GM18507 (cell line): ENCODE data around the gene PLXNA2.

Source experiments
- DNase-seq: peaks from one replicate; pipeline ENCODE4 v3.0.0; 2011; ENCODE audit warnings: low read depth; ENCODE audit not compliant: insufficient read length; ENCODE audit errors: extremely low spot score
- FAIRE-seq: peaks from 2 replicates; lab custom pipeline; 2011; peaks lifted over from hg19 to GRCh38; lab: Jason Lieb, UNC

The PLXNA2 gene

DNA sequence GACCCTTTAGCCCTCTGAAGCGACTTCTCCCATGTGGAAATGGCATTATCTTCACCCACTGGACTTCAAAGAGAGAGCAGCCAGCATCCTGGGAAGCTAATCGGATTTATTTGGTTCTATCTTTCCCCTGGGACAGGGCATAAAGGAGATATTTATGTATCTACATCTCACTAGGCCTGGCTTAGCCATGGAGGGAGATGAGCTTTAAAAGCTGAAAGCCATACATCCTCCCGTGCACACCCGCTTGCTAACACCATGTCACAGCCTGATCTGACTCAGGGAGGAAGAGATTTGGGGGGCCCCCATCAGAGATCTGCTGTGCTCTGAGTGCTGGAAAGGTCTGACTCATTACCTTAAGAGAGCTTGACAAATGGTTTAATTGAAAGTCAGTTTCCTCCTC is 155.9 kb downstream of the PLXNA2 start:
- DNase-seq (no peak), FAIRE-seq (no peak)

- DNase-seq = no peak
- FAIRE-seq = no peak
Measured at GRCh38 chr1:208085655-208086515, 158.3 kb downstream of the PLXNA2 start.

GRCh38 chr1:208084764-208085163 is 159.4 kb downstream of the PLXNA2 start:
- no peak for FAIRE-seq

GRCh38 chr1:208084220-208084619 is 160.0 kb downstream of the PLXNA2 start:
- FAIRE-seq = no peak
- no peak for DNase-seq

More at GRCh38 chr1:208084764-208085163, 159.4 kb downstream of the PLXNA2 start:
- DNase-seq = no peak

DNA sequence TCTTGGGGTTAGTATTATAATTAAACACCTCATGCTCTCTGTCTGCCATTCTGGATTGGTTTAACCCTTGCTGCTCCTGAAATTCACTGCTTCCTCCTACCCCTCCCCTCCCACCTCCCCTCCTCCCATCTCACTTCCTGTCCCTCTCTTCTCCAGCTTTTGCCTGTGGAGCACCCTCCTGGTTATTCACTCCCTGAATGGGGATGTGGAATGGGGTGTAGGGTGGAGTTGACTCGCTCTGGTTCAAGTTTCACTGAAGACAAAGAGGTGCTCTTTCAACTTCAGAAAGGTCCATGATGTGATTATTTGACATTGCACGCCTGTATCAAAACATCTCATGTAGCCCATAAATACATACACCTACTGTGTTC is 160.5 kb downstream of the PLXNA2 start:
- no peak for DNase-seq
- FAIRE-seq = no peak

DNA sequence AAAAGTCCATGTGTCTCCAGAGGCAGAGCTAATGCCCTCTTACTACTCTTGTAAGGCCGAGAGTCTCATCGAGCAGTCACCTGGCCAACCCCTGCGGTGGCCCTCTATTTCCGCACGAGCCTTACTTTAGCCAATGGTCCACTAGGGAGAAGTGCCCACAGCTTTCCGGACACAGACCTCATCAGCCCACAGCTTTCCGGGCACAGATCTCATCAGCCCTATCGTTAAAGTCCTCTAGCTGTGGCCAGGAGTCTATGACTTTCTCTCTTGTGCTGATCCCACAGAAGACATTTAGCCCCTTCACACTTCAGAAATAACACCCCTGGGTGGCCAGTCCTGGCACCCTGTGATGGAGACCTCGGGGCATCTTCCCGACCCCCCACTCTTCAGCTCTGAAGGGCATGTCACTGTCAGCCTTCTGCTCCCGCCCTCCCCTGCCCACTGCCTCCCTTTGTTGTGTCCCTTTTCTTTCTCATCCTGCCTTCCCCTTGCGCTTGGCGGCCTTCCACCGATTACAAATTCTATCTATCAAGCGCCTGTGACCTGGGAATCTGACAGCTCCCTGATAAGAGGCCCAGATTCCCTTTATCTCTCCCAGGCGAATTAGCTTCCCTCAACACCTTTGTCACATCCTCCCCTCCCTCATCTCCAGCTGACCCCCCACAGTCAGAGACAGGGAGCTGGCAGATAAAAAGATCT is 161.0 kb downstream of the PLXNA2 start:
- FAIRE-seq (no peak), DNase-seq (no peak)

- DNase-seq = no peak
Measured at GRCh38 chr1:208081972-208082371, 162.2 kb downstream of the PLXNA2 start.

DNA sequence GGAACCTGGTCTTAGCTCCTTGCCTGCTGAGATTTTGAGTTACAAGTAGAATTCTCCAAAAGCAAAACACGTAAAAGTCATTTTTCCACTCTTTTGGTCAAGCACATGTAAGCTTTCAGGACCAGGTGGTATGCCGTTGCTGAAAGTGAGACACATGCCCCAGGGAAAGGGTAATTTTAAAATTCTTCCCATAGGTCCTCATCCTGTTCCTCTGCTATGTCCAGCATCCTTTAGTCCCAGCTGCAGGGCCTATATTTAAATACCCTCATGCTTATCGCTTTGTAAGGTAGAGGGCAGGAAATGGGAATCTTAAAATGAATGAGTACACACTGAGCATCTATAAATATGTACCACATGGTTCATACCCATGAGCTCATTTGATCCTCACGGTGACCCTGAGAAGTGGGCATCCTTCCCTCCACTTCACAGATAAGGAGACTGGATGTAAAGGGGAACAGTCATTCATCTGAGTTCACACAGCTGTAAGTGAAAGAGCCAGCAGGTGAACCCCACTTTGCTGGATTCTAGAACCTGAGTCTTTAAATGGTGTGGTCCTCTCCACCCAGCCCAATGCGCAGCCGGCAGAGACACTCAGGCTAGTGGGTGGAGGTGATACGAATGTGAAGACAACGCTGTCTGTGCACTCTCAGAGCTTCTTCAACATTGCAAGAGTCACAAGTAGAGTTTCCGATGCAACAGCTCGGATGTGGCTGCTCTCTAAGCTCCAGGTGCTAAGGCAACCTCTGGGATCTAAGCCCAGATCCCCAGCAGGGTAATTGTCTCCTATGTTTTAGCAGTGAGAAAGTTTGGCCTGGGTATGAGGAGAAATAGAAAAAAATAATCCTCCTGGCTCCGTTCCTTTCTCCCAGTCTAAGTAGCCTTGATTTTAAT is 163.5 kb downstream of the PLXNA2 start:
- DNase-seq (no peak), FAIRE-seq (no peak)

More at GRCh38 chr1:208081972-208082371, 162.2 kb downstream of the PLXNA2 start:
- FAIRE-seq = no peak

- no peak for DNase-seq
- FAIRE-seq = no peak
Measured at GRCh38 chr1:208079161-208079560, 165.0 kb downstream of the PLXNA2 start.

DNA sequence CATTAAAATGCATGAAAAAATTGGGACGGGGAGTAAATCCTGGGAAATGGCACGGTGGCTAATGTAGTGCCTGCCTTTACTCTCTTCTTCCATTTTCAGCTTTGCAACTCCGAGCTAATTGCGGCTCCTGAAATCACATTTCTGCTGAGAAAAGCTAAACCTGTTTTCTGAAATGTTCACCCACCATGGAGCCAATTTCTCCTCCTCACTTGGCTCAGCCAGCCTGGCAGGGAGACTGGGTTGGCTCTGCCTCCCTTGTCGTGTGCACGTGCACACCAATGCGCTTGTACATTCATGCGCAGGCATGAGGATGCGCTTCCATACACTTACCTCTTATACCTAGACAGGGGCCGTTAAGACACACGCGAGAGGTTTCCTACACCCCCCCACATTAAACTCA is 165.4 kb downstream of the PLXNA2 start:
- FAIRE-seq (no peak), DNase-seq (no peak)

DNA sequence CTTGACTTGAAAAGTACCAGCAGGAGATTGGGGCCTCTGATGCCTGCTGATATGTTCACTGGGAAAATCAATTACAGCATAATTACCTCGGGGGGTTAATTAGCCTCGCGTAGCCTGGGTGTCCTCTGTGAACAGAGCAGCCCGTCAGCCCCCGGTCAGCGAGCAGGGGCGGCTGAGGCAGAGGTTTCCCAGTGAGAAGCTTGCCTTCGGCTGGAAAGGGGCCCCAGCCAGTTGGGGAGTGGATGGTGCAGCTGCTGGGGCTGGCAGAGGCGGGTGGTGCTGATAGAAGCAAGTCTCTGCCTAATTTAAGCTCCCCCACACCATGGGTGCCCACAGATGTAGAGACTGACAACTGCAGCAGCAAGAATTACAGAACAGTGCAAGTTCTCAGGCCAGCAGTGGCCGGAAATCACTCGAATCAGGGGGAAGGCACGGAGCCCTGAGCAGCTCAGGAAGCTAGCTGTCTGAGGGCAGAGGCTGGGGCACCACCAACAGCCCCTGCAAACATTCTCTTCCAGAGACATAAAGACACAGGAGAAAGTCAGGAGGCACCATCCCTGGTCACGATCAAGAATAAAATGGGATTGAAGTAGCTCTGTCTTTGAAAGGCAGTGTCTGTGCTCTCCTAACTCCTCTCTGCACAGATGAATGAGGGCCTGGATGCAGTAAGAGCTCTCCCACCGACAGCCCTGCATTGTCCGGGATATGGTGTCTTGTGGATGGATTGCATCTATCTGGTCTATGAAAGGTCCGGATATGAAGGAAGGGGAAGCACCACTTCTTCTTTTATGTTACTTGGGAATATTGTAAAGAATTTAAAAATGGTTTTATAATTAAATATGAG is 166.7 kb downstream of the PLXNA2 start:
- DNase-seq = no peak
- FAIRE-seq = no peak

- DNase-seq (no peak), FAIRE-seq (no peak)
Measured at GRCh38 chr1:208074353-208074752, 169.8 kb downstream of the PLXNA2 start.

DNA sequence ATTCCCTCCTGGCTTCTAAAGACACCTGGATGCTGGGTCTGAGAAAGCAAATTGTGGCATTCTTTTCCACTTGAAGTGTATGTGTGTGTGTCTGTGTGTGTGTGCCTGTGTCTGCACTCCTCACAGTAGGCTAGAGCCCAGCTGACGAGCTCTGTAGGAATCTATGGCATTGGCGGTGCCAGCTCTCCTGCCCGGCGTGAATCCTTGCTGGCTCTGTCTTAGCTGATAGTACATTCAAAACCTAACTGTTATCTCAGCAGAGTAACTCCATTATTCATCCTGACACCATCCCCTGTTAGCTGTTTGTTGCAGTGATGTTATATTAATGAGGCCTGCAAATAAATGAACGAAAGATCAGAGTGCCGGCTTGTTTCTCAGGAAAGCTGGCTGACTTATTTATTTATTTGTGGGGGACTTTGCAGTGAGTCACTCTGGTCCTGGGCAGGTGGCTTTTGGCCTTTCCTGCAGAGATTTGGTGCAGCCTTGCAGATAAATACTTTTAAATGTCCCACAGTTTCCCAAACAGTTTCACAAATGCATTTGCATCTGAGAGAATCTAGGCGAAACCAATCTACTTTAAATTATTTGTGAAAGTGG is 172.7 kb downstream of the PLXNA2 start:
- no peak for FAIRE-seq
- no peak for DNase-seq

DNA sequence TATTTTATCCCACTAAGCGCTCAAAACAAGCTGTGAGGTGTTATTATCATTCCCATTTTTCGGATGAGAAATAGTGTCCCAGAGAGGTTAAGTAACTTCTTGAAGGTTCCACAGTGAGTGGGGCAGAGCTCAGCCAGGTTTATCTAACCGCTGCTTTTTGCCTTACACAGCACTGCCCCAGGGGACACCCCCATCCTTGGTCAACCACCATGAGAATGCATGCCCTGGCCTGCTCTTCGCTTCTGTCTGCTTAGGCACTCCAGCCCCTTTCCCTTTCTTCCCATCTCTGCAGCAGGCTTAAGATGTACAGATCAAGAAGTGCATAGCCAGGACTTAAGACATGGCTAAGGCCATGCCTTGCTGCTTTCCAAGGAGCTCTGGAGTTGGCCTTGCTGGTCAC is 174.3 kb downstream of the PLXNA2 start:
- DNase-seq = no peak
- no peak for FAIRE-seq

DNA sequence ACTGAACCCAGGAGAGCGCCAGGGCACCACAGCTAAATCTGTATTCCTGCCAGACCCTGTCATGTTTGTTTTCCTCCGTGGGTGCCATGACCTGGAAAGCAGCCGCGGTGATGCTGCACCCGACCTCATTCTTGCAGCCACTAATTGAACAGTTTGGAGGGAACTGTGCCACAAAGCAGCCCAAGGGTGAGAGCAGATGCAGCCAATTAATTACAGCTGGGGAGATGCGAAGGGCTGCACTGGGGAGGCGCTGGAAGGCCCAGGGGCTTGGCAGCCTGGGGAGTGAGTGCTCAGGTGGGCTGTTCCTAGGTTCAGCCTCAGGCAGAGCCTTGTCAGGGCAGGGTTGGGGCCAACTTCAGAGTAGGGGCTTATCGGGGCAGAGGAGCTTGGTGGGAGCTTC is 174.9 kb downstream of the PLXNA2 start:
- DNase-seq = no peak
- no peak for FAIRE-seq

DNA sequence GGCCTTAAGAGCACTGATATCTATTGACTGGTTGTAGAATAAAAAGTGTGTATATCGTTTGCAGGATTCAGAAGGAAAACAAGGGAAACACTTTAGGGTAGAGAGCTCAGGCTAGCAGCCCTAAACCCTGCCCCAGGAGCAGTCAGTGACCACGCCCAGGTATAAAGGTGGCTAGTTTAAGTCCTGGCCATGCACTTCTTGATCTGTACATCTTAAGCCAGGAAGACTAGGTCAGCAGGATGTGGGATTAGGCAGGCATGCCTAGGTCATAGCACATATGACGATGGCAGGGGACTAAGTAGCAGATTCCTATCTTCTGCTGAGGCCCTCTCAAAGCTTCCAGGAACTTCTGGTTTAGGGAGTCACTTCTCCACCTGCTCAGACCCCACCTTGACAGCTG is 175.3 kb downstream of the PLXNA2 start:
- no peak for FAIRE-seq
- DNase-seq = no peak

DNA sequence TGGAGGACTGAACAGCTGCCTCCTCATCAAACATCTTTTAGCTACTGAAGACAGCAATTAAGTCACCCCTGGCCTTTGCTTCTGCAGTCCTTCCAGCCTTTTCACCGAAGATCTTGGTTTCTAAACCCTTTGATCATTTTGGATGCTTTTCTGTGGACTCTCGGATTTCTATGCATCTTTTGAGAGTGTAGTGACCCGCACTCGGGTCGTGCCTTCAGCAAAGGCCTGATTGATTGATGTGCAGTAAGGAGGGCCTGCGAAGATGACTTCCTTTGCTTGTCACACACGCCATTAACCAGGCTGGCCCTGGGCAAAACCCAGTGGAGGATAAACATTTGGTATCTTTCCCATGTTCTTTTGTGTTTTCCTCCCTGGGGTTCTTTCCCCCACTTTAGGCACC is 175.8 kb downstream of the PLXNA2 start:
- no peak for FAIRE-seq
- DNase-seq = no peak

DNA sequence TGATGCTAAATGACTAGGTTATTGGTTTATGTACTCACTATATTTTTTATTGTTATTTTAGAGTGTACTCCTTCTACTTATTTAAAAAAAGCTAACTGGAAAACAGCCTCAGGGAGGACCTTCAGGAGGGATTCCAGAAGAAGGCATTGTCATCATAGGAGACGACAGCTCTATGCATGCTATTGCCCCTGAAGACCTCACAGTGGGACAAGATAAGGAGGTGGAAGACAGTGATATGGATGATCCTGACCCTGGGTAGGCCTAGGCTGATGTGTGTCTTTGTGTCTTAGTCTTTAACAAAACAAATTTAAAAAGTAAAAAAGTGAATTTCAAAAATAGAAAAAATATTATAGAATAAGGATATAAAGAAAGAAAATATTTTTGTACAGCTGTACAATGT is 177.6 kb downstream of the PLXNA2 start:
- no peak for FAIRE-seq
- no peak for DNase-seq

GRCh38 chr1:208065862-208066261 is 178.3 kb downstream of the PLXNA2 start:
- FAIRE-seq = no peak
- no peak for DNase-seq
